Activated T-cell treated with anti-CD3 and anti-CD28 coated beads, Interleukin-2, amount 50 U/mL, for 1 hour (primary cell): ENCODE measurements around the gene POLR2L.
A peak's percentile ranks its signal among the peaks of the same experiment; 100 is the strongest.

Experiments used
- DNase-seq: peaks from one replicate; pipeline ENCODE4 v3.0.0-alpha.2; 2020

The POLR2L gene

DNA sequence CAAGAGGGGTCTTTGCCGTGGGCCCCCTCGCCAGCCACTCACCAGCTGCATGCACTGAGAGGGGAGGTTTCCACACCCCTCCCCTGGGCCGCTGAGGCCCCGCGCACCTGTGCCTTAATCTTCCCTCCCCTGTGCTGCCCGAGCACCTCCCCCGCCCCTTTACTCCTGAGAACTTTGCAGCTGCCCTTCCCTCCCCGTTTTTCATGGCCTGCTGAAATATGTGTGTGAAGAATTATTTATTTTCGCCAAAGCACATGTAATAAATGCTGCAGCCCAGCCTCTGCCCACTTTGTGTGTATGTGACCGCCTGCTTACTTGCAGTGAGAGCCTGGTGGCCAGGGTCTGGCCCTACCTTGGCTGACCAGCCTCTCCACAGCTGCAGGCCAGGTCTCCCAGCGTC is 17.4 kb downstream of the POLR2L start:
- no peak for DNase-seq

DNA sequence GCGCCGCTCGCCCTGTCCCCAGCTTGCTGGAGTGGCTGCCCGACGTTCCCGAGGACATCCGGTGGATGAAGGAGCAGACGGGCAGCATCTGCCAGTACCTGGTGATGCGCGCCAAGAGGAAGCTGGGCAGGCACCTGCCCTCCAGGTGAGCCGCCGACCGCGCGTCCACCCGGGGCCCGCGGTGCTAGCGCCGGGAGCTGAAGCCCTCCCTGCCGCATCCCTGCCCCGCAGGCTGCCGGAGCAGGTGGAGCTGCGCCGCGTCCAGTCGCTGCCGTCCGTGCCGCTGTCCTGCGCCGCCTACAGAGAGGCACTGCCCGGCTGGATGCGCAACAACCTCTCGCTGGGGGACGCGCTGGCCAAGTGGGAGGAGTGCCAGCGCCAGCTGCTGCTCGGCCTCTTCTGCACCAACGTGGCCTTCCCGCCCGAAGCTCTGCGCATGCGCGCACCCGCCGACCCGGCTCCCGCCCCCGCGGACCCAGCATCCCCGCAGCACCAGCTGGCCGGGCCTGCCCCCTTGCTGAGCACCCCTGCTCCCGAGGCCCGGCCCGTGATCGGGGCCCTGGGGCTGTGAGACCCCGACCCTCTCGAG is 17.9 kb downstream of the POLR2L start:
- no peak for DNase-seq

DNA sequence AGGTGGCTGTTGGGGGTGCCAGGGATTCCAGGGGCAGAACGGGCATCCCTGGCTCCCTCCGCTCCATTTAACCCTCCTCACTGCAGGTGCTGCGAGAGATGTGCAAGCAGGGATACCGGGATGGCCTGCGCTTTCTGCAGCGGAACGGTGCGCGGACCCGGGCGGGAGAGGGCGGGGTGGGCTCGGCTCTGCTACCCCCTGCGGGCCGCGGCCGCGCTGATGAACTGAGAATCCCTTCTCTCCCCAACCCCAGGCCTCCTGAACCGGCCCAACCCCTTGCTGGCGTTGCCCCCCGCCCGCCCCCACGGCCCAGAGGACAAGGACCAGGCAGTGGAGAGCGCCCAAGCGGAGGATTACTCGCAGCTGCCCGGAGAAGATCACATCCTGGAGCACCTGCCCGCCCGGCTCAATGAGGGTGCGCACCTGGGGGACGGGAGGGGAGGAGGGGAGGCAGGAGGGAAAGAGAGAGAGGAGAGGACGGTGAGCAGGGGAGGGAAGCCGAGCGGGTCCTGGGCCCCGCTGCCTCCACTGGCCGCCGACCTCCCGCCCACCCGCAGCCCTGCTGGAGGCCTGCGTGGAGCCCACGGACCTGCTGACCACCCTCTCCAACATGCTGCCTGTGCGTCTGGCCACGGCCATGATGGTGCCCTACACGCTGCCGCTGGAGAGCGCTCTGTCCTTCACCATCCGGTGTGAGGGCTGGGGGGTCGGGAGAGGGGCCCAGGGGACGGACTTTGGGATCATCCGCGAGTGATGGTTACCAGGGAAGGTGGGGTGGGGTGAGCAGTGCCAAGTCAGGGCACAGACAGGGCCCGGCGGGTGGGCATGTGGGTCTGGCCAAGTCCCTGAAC is 18.7 kb downstream of the POLR2L start:
- DNase-seq = no peak

DNA sequence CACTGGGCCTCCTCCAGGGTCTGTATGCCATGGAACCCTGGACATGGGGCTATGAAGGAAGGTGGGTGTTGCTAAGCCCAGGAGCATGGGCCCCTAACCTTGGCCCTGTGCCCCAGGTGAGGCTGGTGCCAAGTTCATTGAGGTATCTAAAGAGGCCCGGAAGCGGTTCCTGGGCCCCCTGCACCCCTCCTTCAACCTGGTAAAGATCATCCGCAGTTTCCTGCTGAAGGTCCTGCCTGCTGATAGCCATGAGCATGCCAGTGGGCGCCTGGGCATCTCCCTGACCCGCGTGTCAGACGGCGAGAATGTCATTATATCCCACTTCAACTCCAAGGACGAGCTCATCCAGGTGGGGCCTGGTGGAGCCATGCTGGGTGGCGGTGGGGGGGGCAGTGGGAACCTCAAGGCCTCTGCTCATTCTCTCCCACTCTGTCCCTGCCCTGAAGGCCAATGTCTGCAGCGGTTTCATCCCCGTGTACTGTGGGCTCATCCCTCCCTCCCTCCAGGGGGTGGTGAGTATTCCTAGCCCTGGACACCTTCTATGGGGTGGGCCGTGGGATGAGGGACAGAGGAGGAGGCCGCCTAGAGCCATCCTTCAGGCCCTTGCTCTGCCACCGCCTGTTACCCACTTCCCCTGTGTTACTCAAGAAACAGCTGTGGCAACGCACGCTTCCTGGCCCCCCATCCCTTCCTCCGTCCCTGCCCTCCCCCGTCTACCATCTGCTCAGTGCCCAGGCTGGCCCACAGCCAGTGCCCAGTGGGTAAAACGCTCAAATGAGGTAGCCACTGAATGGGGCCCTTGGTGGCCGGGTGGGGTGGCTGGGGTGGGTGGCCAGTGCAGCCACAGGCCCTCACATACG is 20.6 kb downstream of the POLR2L start:
- DNase-seq = no peak

DNA sequence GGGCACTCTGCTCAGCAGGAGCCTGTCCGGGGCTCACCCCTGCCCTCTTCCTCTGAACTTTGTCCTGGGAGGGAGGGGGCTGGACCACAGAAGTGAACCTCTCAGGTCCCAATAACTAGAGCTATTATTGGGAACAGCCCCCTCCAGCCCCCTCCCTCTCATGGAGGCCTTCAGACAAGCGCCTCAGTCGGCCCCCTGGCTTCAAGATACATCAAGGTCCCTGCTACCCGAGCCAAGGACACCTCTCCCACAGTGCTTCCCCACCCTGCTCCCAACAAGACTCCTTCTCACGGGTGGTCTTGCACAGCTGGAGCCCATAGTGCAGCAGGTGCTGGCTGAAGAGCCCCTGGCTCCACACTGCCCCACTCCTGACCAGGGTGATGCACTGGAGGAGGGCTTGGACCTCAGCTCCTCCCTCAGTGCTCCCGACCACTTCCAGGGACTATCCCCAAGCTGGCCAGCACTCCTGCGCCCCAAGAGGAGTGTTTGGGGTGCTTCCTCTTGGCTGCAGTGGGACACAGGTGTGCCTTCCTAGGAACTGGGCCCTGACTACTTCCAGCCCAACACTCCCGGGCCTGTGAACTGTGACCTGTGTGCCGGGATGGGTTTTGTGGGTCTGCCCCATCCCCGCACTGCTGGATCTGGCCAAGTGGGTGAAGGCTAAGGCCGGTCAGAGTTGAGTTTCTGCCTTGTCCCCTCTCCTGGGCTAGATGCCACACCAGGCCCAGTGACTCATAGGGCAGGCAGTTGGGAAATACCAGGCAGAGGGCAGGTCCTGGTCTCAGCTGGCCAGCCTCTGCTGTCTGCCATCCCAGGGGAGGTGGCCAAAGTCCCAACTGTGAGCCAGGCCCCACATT is 21.4 kb downstream of the POLR2L start:
- DNase-seq = no peak

DNA sequence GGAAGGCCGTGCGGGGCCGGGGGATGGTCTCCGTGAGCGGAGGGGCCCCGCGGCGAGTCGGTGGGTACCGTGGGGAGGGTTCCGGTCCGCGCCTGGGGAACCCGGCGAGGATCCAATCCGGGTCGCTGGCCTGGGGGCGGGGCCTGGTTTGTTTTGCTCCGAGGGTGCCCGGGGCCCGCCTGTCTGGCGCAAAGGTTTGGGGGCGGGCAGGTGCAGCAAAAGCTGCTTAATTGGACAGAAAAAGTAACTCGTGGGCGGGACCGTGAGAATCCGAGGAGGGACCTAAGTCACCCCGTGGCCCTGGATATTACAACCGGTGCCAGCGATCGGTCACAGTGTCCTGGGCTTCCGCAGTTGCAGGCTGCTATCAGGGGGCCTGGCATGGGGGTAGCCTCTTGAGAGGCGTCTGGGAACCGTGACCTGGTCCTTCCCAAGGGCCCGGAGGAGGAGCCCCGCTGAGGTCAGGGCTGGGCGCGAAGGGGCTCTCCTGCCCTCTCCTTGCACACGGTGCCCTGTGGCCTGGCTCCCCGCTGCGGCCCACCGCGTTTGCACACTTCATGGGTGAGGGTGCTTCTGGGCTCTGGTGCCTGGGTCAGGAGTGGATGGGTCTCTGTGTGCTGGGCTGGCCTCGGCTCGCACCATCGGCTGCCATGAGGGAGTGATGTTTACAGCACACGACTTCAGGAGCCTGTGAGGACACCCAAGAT is 22.2 kb downstream of the POLR2L start:
- DNase-seq = peak; percentile 93

DNA sequence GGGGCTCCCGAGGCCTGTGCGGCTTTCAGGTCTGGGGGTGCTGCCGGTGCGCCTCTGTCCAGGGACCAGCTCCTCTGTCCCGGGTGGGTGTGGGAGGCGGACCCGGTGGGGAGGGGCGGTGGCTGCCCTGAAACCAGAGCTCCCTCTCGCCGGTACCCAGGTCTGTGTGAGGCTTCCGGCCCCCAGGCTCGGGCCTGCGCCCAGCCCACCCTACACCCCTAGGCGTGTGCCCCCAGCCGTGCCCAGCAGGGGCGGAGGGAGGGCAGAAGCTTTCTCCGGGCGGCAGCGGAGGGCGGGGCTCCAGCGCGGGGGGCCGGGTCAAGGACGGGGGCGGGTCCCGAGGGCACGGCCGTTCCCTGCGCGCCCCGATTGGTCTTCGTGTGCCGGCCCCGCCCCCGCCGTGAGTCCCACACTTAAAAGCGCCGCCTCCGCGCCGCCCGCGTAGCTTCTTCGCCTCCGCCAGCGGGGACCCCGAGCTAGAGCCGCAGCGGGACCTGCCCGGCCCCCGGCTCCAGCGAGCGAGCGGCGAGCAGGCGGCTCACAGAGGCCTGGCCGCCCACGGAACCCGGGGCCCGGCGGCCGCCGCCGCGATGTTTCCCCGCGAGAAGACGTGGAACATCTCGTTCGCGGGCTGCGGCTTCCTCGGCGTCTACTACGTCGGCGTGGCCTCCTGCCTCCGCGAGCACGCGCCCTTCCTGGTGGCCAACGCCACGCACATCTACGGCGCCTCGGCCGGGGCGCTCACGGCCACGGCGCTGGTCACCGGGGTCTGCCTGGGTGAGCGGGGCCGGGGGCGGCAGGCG is 23.0 kb downstream of the POLR2L start:
- peak; percentile 92 for DNase-seq

DNA sequence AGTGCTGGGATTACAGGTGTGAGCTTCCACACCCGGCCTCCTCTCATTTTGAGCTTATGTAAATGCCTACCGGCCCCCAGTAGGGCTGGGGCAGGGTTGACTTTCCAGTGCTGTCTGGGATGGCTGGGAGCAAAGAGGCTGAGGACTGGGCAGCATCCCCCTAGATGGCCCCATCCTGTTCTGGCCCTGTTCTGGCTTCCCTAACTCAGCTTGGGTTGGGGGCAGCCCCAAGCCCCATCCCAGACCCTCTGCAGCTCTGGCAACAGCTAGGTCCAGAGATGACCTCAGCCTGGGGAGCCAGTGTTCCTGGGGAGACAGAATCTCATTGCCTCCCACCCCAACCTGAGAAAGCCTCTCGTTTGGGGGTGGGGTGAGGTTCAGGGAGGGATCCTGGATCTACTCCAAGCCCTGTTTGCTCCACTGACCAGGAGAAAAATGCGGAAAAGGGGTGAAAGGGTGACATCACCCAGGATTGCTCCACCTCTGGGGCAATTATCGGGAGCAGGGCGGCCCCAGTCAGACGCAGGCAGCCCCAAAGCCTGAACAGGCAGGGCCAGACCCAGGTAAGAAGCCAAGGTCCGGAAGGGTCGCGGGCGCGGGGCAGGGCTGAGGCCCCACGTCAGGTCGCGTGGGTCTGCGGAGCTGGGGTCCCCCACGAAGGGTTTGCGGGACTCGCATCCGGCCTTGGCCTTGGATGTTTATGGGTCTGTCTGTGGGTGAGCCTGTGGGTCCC is 23.8 kb downstream of the POLR2L start, which contains the start of gene PNPLA2:
PNPLA2 (plus strand) TSS at position 519 of the 733 bp plus-strand sequence. CDS start 805 bp downstream, outside the sequence.
- DNase-seq = no peak

DNA sequence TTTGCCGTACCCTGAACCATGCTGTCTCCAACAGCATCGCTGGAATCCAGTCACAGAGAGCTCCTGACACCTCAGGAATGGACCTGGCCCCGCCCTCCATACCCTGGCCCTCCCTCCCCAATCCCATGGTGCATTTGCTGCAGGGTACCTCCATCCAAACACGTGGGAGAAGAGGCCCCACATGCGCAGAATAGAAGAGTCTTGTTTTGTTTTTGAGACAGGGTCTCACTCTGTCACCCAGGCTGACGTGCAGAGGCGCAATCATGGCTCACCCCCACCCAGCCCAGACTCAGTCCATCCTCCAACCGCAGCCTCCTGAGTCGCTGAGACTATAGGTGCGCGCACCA is 25.9 kb downstream of the POLR2L start:
- no peak for DNase-seq

DNA sequence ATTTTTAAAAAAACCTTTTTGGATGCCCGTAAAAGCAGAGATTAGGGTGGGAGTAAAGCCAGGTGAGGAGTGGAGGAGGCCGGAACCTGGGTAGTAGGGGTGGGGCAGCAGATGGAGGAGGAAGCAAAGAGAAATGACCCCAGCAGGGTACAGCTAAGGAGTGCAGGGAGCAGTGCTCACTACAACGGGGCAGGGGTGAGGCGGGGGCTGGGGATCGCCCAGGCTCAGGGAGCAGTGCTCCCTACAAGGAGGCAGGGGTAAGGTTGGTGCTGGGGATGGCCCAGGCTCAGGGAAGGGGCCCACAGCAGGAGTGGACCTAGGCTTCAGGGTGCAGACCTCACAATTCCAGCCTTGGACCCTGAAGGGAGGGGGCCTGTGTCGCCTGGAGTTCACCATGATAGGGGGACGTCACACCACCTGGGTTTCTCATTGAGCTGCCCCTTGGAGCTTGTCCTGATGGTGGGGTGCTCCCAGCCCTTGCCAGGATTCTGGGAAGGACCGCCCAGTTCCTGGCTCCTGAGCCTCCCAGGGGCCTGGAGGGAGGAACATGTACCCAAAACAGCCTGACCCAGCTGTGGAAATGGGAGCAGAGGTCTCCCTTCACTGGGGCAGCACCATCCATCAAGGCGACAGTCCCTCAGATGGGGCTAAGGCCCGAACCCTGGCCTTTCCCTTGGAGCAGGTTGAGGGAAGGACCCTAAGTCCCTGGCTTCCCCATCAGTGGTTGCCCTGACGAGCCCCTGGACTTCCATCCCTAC is 26.5 kb downstream of the POLR2L start:
- DNase-seq = no peak

DNA sequence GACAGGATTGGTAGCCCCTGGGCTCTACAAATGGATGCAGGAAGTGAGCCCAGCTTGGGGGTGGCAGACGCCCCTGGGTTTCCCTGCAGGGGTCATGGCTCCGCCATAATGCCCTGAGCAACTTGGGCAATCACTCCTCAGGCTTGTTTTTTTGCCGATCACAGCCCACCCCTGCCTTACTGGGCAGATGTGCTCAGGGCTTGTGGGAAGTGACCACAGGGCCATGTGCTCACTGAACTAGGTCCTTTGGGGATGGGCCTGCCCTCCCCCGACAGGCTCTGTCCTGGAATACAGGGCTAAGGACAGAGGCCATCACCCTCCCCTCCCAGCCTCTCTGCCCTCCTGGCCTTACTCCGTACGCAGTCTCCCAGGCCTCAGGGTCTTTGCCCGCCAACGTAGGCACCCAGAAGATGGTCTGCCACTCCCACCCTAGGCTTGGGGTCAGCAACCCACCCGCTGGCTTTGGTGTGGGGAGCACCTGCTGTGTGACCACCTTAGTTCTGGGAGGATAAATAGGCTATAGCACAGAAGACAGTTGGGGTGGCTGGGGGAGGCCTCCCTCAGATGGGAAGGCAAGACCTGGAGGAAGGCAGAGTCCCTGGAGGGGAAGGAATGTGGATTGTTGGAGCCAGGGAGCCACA is 28.8 kb downstream of the POLR2L start:
- DNase-seq = no peak

DNA sequence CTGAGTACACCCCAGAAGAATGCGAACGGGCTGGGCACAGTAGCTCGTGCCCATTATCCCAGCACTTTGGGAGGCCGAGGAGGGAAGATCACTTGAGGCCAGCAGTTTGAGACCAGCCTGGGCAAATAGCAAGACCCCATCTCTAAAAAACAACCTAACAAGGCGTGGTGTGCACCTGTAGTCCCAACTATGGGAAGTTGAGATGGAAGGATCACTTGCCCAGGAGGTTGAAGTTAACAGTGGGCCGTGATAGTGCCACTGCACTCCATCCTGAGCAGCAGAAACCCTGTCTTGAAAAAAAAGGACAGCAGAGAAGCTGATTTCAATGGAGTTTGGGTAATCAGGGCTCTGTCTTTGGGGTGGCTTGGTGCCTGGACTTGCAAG is 29.3 kb downstream of the POLR2L start:
- DNase-seq = no peak

DNA sequence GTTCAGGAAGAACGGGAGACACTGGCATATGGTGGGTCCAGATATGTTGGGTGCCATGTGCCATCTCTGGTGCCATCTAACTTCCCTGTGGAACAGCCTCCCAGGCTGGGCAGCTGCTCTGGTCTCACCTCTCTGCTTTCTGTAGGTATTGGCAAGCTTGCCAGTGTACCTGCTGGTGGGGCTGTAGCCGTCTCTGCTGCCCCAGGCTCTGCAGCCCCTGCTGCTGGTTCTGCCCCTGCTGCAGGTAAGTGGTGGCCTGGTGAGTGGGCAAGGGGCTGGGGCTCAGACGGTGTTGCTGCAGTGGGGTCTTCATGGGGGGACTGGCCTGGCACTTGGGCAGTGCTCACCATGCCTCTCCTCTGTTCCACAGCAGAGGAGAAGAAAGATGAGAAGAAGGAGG is 29.9 kb downstream of the POLR2L start:
- DNase-seq = no peak

DNA sequence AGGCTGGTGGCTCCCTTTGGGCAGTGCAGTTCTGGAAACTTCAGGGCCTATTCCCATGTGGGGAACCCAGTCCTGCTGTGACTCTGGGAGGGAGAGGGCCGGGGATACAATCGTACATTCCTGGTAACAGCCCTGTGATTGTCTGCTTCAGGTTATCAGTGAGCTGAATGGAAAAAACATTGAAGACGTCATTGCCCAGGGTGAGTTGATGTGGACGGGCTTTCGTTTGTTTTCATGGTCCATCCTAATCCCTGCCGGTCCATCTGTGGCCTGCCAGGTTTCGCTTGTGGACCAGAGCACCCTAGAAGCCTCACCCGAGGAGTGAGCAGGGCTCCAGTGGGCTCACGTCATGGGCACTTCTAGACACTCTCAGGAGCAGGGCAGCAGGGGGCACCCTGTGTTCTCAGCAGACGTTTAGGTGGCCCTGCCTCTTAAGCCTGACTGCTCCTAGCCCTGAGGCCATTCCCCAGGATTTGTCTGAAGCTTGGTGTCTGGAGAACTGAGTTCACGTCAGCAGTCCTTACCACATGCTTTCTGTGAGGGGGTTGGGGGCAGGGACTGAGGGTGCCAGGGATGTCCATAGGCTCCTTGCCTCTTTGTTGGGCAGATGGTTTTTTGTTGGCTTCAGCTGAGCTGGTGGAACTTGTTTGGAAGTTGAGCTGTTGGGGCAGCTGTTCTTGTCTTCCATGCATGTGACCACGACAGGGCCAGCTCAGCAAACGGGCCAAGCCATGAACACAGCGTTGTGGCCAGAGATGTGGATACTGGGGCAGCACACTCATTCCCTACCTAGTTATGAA is 30.7 kb downstream of the POLR2L start:
- DNase-seq = no peak

DNA sequence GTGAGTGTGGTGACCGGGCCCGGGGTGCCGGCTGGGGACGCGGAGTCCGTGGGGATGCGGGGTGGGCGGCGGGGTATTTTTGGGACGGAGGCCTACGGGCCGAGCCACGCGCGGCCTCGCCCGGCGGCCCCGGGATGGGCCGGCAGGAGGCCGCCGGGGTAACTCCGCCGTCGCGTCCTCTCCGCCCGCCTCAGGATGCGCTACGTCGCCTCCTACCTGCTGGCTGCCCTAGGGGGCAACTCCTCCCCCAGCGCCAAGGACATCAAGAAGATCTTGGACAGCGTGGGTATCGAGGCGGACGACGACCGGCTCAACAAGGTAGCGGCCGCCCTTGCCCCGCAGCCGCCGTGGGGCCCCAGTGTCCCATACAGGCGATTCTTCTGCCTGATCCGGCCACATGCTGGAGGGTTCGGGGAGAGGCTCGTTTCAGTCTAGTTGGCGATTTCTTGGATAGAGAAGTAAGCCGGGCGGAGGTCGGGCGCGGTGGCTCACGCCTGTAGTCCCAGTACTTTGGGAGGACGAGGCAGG is 32.2 kb downstream of the POLR2L start:
- no peak for DNase-seq

DNA sequence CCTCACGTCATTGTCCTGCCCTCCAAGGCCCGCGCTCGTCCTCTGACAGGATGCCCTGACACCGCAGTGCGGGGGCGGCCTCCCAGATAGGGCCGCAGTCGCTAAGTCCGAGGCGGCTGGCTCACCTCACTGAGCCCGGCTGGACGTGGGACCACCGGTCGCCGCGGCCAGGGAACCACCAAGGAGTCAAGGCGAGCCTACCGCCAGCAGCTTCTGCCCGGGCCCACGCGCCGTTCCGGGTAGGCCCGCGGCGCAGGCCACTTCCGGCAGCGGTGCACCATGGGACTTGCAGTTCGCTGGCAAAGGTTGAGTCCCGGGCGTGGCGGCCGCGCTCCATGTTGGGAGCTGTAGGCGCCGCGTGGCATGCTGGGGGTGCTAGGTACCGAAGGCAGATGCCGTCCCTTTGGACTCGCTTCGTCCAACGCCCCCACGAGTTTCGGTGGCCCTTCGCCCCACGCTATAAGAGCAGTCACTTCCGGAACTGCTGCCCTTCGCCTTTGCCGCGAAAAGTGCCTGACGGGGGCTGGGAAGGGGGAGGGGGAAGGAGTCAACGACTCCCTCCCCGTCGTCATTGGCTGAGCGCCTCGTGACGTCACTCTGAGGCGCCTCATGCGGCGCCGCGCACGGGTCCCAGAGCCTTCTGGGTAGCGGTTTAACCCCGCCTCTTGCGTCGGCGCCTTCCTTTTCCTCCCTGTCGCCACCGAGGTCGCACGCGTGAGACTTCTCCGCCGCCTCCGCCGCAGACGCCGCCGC is 32.9 kb downstream of the POLR2L start, which contains the start of gene RPLP2:
RPLP2 (plus strand) TSS at position 681 of the 753 bp plus-strand sequence. CDS start 268 bp downstream, outside the sequence.
- peak; percentile 99 for DNase-seq
